ENCODE data around the gene C1S.

- no peak for TF ChIP-seq CTCF (IDR thresholded peaks at IDR 0.05)
- TF ChIP-seq POLR2A (IDR thresholded peaks at IDR 0.05), result no peak
Observed at GRCh38 chr12:7061138-7061537, 620 bp downstream of the C1S start.

All from adrenal gland (tissue), 5 donors.